Neural progenitor cell (in vitro differentiated cells): ENCODE results near the gene FMNL2. TPM values are rescaled to one million over a fixed set of nuclear protein-coding genes. Genes with fewer than 3 reads are reported as not detected.

ENCODE experiments used
- DNase-seq: peaks from one replicate; pipeline ENCODE4 v3.0.0-alpha.2; 2016; ENCODE audit warnings: low spot score
- H2AFZ ChIP-seq: fragments of 200-600 bp; sonication (generic); replicated peaks from 2 replicates; pipeline ENCODE4 v1.6.1; 2016; ENCODE audit warnings: antibody characterized with exemption
- H3F3A ChIP-seq: fragments of 200-600 bp; sonication (generic); 2 replicates; pipeline ENCODE4 v1.6.1; 2016; ENCODE audit warnings: antibody characterized with exemption, low read depth
- H3K27ac ChIP-seq: fragments of 200-600 bp; sonication (generic); 2 replicates; pipeline ENCODE4 v1.5.1; 2016; ENCODE audit warnings: mild to moderate bottlenecking
- H3K27me3 ChIP-seq: fragments of 200-600 bp; sonication (generic); 2 replicates; pipeline ENCODE4 v1.6.1; 2016; ENCODE audit warnings: mild to moderate bottlenecking, moderate library complexity
- H3K36me3 ChIP-seq: fragments of 200-600 bp; sonication (generic); 2 replicates; pipeline ENCODE4 v1.5.1; 2016
- H3K4me1 ChIP-seq: fragments of 200-600 bp; sonication (generic); 2 replicates; pipeline ENCODE4 v1.6.1; 2016; ENCODE audit warnings: mixed run types
- H3K4me2 ChIP-seq: fragments of 200-600 bp; sonication (generic); 2 replicates; pipeline ENCODE4 v1.6.1; 2016
- H3K4me3 ChIP-seq: fragments of 200-600 bp; sonication (generic); 2 replicates; pipeline ENCODE4 v1.5.1; 2016
- H3K79me2 ChIP-seq: fragments of 200-600 bp; sonication (generic); 2 replicates; pipeline ENCODE4 v1.6.1; 2016; ENCODE audit warnings: low read depth
- H3K9ac ChIP-seq: fragments of 200-600 bp; sonication (generic); 2 replicates; pipeline ENCODE4 v1.6.1; 2016
- H3K9me3 ChIP-seq: fragments of 200-600 bp; sonication (generic); 2 replicates; pipeline ENCODE4 v1.5.1; 2016; ENCODE audit warnings: low read depth
- H4K20me1 ChIP-seq: fragments of 200-600 bp; sonication (generic); 2 replicates; pipeline ENCODE4 v1.6.1; 2016; ENCODE audit warnings: low read depth
- H3K27ac Mint-ChIP-seq: 3 replicates; pipeline ENCODE4 v1.8.0; 2021; ENCODE audit warnings: mixed read lengths
- H3K27me3 Mint-ChIP-seq: 2 replicates; pipeline ENCODE4 v1.8.0; 2022; ENCODE audit warnings: low read depth, mild to moderate bottlenecking, inconsistent platforms, moderate library complexity, mixed read lengths; ENCODE audit not compliant: insufficient read depth
- H3K36me3 Mint-ChIP-seq: 3 replicates; pipeline ENCODE4 v1.8.0; 2021; ENCODE audit warnings: mixed read lengths
- H3K4me1 Mint-ChIP-seq: 3 replicates; pipeline ENCODE4 v1.8.0; 2021; ENCODE audit warnings: mixed read lengths
- H3K4me3 Mint-ChIP-seq: 3 replicates; pipeline ENCODE4 v1.8.0; 2021; ENCODE audit warnings: mild to moderate bottlenecking, moderate library complexity, mixed read lengths
- H3K9me3 Mint-ChIP-seq: 3 replicates; pipeline ENCODE4 v1.8.0; 2020; ENCODE audit warnings: mixed read lengths
- CTCF ChIP-seq: fragments of 200-600 bp; sonication (generic); IDR thresholded peaks from 2 replicates; pipeline ENCODE4 v1.5.1; 2017; ENCODE audit warnings: antibody characterized with exemption, mild to moderate bottlenecking
- EZH2 ChIP-seq: fragments of 200-600 bp; sonication (generic); IDR thresholded peaks from 2 replicates; pipeline ENCODE4 v1.6.1; 2017; ENCODE audit warnings: antibody characterized with exemption, mild to moderate bottlenecking, moderate library complexity
- EZH2phosphoT487 ChIP-seq: fragments of 200-600 bp; sonication (generic); IDR thresholded peaks from 2 replicates; pipeline ENCODE4 v1.6.1; 2017; ENCODE audit warnings: antibody characterized with exemption
- total RNA-seq: library from RNA; depleted of rRNA; stranded (reverse); fragments of >200 nt; gene quantifications from 2 replicates; pipeline ENCODE4 v1.2.3, GENCODE V29; 2015; ENCODE audit warnings: low replicate concordance

Gene FMNL2
- total RNA-seq, 1 donor from 2014 or later, result 99.7 TPM

DNA sequence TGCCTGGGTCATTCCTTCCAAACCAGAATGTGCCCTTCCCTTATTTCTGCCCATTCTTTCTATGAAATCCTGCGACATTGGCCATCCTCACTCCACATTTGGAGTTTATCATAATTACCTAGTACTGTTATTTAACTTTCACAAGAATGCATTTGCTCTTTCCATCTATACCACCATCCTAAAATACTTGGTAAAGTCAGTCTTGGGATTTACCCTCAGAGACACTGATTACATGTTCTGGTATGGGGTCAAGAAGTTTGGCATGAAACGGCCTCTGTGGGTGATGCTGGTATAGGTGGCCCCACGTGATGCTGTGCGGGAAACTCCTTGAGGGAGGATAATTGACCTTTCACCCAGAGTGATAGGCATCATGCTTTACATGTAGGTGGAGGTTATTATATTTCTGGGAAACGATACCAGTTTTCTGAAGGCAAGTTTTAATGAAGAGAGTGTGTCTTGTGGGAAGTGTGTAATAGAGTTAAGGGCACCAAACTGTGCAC, 123.5 kb downstream of the FMNL2 start:
- Histone ChIP-seq H3K9ac (no peak overlapping the region), H3K27me3 (no peaks in the 10 kb centered on the region), H2AFZ (no peak overlapping the region), H3K27ac (no peak overlapping the region), H4K20me1 (peaks cover 81% of the 10 kb centered on the region), H3K4me1 (peaks cover 18% of the 10 kb centered on the region), H3K9me3 (no peaks in the 10 kb centered on the region), H3K36me3 (no peaks in the 10 kb centered on the region), H3K4me3 (no peak overlapping the region), H3F3A (peaks cover 11% of the 10 kb centered on the region), H3K79me2 (peaks cover 99% of the 10 kb centered on the region), H3K4me2 (no peak overlapping the region)
- no peak overlapping the region for H3K4me3 Mint-ChIP-seq
- DNase-seq, result no peak
- peaks cover 30% of the 10 kb centered on the region for H3K4me1 Mint-ChIP-seq
- H3K36me3 Mint-ChIP-seq, result peaks cover 20% of the 10 kb centered on the region
- TF ChIP-seq EZH2phosphoT487 (no peak), CTCF (no peak), EZH2 (no peak)
- H3K27ac Mint-ChIP-seq, result no peak overlapping the region
- H3K9me3 Mint-ChIP-seq, result peaks cover 12% of the 10 kb centered on the region
- peaks cover 2% of the 10 kb centered on the region for H3K27me3 Mint-ChIP-seq

- H3K79me2 ChIP-seq, result peaks cover 99% of the 10 kb centered on the region
Measured at GRCh38 chr2:152459091-152459490, 124.1 kb downstream of the FMNL2 start.

DNA sequence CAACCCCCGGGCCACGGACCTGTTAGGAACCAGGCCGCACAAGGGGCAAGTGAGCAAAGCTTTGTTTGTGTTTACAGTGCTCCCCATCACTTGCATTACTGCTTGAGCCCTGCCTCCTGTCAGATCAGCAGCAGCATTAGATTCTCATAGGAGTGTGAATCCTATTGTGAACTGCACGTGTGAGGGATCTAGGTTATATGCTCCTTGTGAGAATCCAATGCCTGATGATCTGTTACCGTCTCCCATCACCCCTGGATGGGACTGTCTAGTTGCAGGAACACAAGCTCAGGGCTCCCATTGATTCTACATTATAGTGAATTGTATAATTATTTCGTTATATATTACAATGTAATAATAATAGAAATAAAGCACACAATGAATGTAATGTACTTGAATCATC, 125.6 kb downstream of the FMNL2 start:
- no peak for DNase-seq
- Histone ChIP-seq H3K9me3 (no peaks in the 10 kb centered on the region), H3K27me3 (no peaks in the 10 kb centered on the region), H3K79me2 (peaks cover 99% of the 10 kb centered on the region), H3F3A (peaks cover 6% of the 10 kb centered on the region), H3K4me3 (no peak overlapping the region), H4K20me1 (peaks cover 81% of the 10 kb centered on the region), H3K9ac (no peak overlapping the region), H3K36me3 (no peaks in the 10 kb centered on the region), H3K4me1 (peaks cover 24% of the 10 kb centered on the region), H2AFZ (no peak overlapping the region), H3K4me2 (no peak overlapping the region), H3K27ac (no peak overlapping the region)
- Mint-ChIP-seq H3K36me3 (peaks cover 15% of the 10 kb centered on the region), H3K4me1 (peaks cover 32% of the 10 kb centered on the region), H3K9me3 (peaks cover 12% of the 10 kb centered on the region), H3K27ac (no peak overlapping the region), H3K4me3 (no peak overlapping the region), H3K27me3 (peaks cover 2% of the 10 kb centered on the region)
- TF ChIP-seq CTCF, result no peak
- TF ChIP-seq EZH2phosphoT487, result no peak
- no peak for TF ChIP-seq EZH2

More at GRCh38 chr2:152459091-152459490, 124.1 kb downstream of the FMNL2 start:
- Mint-ChIP-seq H3K36me3 (peaks cover 20% of the 10 kb centered on the region), H3K27ac (no peak overlapping the region), H3K27me3 (peaks cover 2% of the 10 kb centered on the region), H3K4me1 (peaks cover 30% of the 10 kb centered on the region), H3K4me3 (no peak overlapping the region), H3K9me3 (peaks cover 12% of the 10 kb centered on the region)
- Histone ChIP-seq H3K4me1 (peaks cover 20% of the 10 kb centered on the region), H3F3A (peaks cover 5% of the 10 kb centered on the region), H3K9me3 (no peaks in the 10 kb centered on the region), H3K27me3 (no peaks in the 10 kb centered on the region), H3K27ac (no peak overlapping the region), H4K20me1 (peaks cover 81% of the 10 kb centered on the region), H2AFZ (no peak overlapping the region), H3K4me3 (no peak overlapping the region), H3K9ac (no peak overlapping the region), H3K4me2 (no peak overlapping the region), H3K36me3 (no peaks in the 10 kb centered on the region)
- TF ChIP-seq EZH2 (no peak), CTCF (no peak), EZH2phosphoT487 (no peak)
- no peak for DNase-seq
